Thyroid gland (tissue), 4 donors: ENCODE results near the gene CDH22.

Experiments used
- POLR2A ChIP-seq, 2 donors: fragments of 450-650 bp; IDR thresholded peaks; one replicate each; pipeline ENCODE4 v1.6.1; 2017; ENCODE audit warnings: antibody characterized with exemption in 2 of 2, mild to moderate bottlenecking in 2 of 2, moderate library complexity in 1 of 2
- TF ChIP-seq, protein P1 (sequence below), 6 experiments: fragments of 200-600 bp in 3 of 6; fragments of 450-650 bp in 3 of 6; sonication (generic) in 3 of 6; IDR thresholded peaks; one replicate each; pipeline ENCODE4 v1.5.1; 2016 to 2019; ENCODE audit warnings: antibody characterized with exemption in 6 of 6, mild to moderate bottlenecking in 2 of 6, inconsistent platforms in 1 of 6, moderate library complexity in 1 of 6

DNA sequence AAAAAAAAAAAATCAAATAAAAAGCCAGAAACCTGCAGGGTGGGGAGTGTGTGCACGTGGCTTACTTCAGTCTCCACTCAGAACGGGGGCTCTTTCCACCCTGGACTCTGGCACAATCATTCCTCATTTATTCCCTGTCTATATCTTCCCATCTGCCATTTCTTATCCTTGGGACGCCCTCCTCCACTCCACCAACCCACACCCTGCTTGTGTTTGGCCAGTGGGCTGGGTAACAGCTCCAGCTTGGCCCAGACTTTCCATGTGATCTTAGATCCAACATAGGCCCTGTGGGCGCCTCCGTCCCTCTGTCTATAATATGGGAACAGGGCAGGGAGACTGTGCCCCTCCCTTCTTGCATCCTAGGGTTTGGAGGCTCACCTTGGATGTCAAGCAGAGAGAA lies 122.1 kb downstream of the CDH22 start:
- TF ChIP-seq, protein P1, sequence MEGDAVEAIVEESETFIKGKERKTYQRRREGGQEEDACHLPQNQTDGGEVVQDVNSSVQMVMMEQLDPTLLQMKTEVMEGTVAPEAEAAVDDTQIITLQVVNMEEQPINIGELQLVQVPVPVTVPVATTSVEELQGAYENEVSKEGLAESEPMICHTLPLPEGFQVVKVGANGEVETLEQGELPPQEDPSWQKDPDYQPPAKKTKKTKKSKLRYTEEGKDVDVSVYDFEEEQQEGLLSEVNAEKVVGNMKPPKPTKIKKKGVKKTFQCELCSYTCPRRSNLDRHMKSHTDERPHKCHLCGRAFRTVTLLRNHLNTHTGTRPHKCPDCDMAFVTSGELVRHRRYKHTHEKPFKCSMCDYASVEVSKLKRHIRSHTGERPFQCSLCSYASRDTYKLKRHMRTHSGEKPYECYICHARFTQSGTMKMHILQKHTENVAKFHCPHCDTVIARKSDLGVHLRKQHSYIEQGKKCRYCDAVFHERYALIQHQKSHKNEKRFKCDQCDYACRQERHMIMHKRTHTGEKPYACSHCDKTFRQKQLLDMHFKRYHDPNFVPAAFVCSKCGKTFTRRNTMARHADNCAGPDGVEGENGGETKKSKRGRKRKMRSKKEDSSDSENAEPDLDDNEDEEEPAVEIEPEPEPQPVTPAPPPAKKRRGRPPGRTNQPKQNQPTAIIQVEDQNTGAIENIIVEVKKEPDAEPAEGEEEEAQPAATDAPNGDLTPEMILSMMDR (IDR thresholded peaks at IDR 0.05), result no peak
- TF ChIP-seq POLR2A (IDR thresholded peaks at IDR 0.05), result no peak
